T-helper 2 cell (primary cell): ENCODE data around the gene RPS6KA2.
A peak's percentile ranks its signal among the peaks of the same experiment; 100 is the strongest.

ENCODE experiments used
- DNase-seq, 5 experiments: peaks; one replicate each; pipeline versions ENCODE4 v3.0.0 to v3.0.0-alpha.2; 2012 to 2022

Gene RPS6KA2

GRCh38 chr6:166462461-166463135 lies 164.5 kb downstream of the RPS6KA2 start:
- DNase-seq = no peak

GRCh38 chr6:166461821-166462460 lies 165.1 kb downstream of the RPS6KA2 start:
- no peak for DNase-seq

- no peak for DNase-seq
These were observed 166.3 kb downstream of the RPS6KA2 start for GRCh38 chr6:166460473-166461437.

- DNase-seq = no peak
These were observed 167.1 kb downstream of the RPS6KA2 start for GRCh38 chr6:166459906-166460305.

GRCh38 chr6:166459272-166459671 lies 167.8 kb downstream of the RPS6KA2 start:
- DNase-seq = no peak

- peak in 1 of 5 experiments; percentile 29 for DNase-seq
These were observed 170.5 kb downstream of the RPS6KA2 start for GRCh38 chr6:166456395-166457156.

GRCh38 chr6:166454692-166455515 lies 172.1 kb downstream of the RPS6KA2 start:
- no peak for DNase-seq

- DNase-seq = no peak
These were observed 173.4 kb downstream of the RPS6KA2 start for GRCh38 chr6:166453651-166454050.

GRCh38 chr6:166450167-166450873 lies 176.7 kb downstream of the RPS6KA2 start:
- no peak for DNase-seq

- no peak for DNase-seq
These were observed 177.4 kb downstream of the RPS6KA2 start for GRCh38 chr6:166449641-166450040.

- no peak for DNase-seq
These were observed 178.0 kb downstream of the RPS6KA2 start for GRCh38 chr6:166449036-166449435.

GRCh38 chr6:166448432-166448831 lies 178.6 kb downstream of the RPS6KA2 start:
- no peak for DNase-seq

- DNase-seq = no peak
These were observed 180.4 kb downstream of the RPS6KA2 start for GRCh38 chr6:166446567-166447065.

GRCh38 chr6:166446146-166446545 lies 180.9 kb downstream of the RPS6KA2 start:
- DNase-seq = no peak

GRCh38 chr6:166444446-166444845 lies 182.6 kb downstream of the RPS6KA2 start:
- no peak for DNase-seq

- DNase-seq = no peak
These were observed 183.9 kb downstream of the RPS6KA2 start for GRCh38 chr6:166443166-166443565.

- DNase-seq = no peak
These were observed 184.8 kb downstream of the RPS6KA2 start for GRCh38 chr6:166442131-166442685.

GRCh38 chr6:166441325-166442078 lies 185.5 kb downstream of the RPS6KA2 start:
- no peak for DNase-seq

- DNase-seq = no peak
These were observed 186.3 kb downstream of the RPS6KA2 start for GRCh38 chr6:166440729-166441128.

GRCh38 chr6:166440106-166440505 lies 186.9 kb downstream of the RPS6KA2 start:
- no peak for DNase-seq
